Thoracic aorta (tissue), 2 donors: ENCODE data around the gene CAP2. TPM values are rescaled to one million over a fixed set of nuclear protein-coding genes. Genes with fewer than 3 reads are reported as not detected.
A peak's percentile ranks its signal among the peaks of the same experiment; 100 is the strongest.

Source experiments
- ATAC-seq: fragments of 150-250 bp; one replicate; pipeline ENCODE4 v1.8.0; 2017; ENCODE audit warnings: low read depth; ENCODE audit not compliant: insufficient number of reproducible peaks, low FRiP score
- DNase-seq: peaks from one replicate; pipeline ENCODE4 v3.0.0-alpha.2; 2020; ENCODE audit warnings: low spot score
- H3K27ac ChIP-seq, 2 donors: fragments of 200-600 bp; sonication (generic); 1 replicate in 1 of 2; 2 replicates in 1 of 2; pipeline ENCODE4 v1.5.1; 2016; ENCODE audit warnings: mild to moderate bottlenecking in 2 of 2, moderate library complexity in 2 of 2
- H3K27me3 ChIP-seq: fragments of 200-600 bp; sonication (generic); replicated peaks from 2 replicates; pipeline ENCODE4 v1.6.0; 2016; ENCODE audit warnings: mild to moderate bottlenecking; ENCODE audit not compliant: insufficient read depth
- H3K36me3 ChIP-seq: fragments of 200-600 bp; sonication (generic); one replicate; pipeline ENCODE4 v1.5.1; 2016
- H3K4me1 ChIP-seq, 2 donors: fragments of 200-600 bp; sonication (generic); 1 replicate in 1 of 2; 2 replicates in 1 of 2; pipeline versions ENCODE4 v1.5.1 to v1.6.0; 2016; ENCODE audit warnings: low read depth in 2 of 2, mild to moderate bottlenecking in 1 of 2; ENCODE audit not compliant: control insufficient read depth in 1 of 2
- H3K4me3 ChIP-seq: fragments of 200-600 bp; sonication (generic); 2 replicates; pipeline ENCODE4 v1.5.1; 2016; ENCODE audit warnings: mild to moderate bottlenecking
- H3K9me3 ChIP-seq: fragments of 200-600 bp; sonication (generic); 2 replicates; pipeline ENCODE4 v1.5.1; 2016
- CTCF ChIP-seq: fragments of 200-600 bp; sonication (generic); IDR thresholded peaks from one replicate; pipeline ENCODE4 v1.5.1; 2019; ENCODE audit warnings: antibody characterized with exemption
- total RNA-seq, 2 donors: library from RNA; depleted of rRNA; stranded (reverse); fragments of >200 nt; gene quantifications; one replicate each; pipeline versions ENCODE4 v1.1.0 to v1.2.3, GENCODE V29; 2016

CAP2 gene
- total RNA-seq = 10 to 100 TPM; 20.6 to 20.8 TPM

GRCh38 chr6:17392978-17393891 lies at the start of gene CAP2:
TSS of gene CAP2 (plus strand) at chr6:17393595. CDS start at chr6:17421556, 27,961 bp downstream.
- peak; percentile 23 for ATAC-seq

GRCh38 chr6:17347012-17347411 lies 46.4 kb upstream of the CAP2 start:
- Histone ChIP-seq H3K4me1 (no peaks in the 10 kb centered on the region), H3K4me3 (no peak overlapping the region), H3K27ac (no peak overlapping the region), H3K9me3 (no peaks in the 10 kb centered on the region), H3K36me3 (no peaks in the 10 kb centered on the region), H3K27me3 (no peaks in the 10 kb centered on the region)
- ATAC-seq = no peak
- no peak for DNase-seq
- no peak for TF ChIP-seq CTCF

More at GRCh38 chr6:17392978-17393891, at the start of gene CAP2:
- H3K27me3 ChIP-seq = no peaks in the 10 kb centered on the region
- H3K9me3 ChIP-seq = no peaks in the 10 kb centered on the region
- TF ChIP-seq CTCF = no peak
- H3K4me3 ChIP-seq = peak within 1 kb of the TSS; percentile 97
- peak; percentile 17 for DNase-seq
- H3K4me1 ChIP-seq = peaks cover 3 to 13% of the 10 kb centered on the region in 2 donors
- H3K36me3 ChIP-seq = no peaks in the 10 kb centered on the region
- peak within 1 kb of the TSS; percentile 75 to 77 for H3K27ac ChIP-seq

- TF ChIP-seq CTCF = no peak
- no peak overlapping the region for H3K27ac ChIP-seq
- H3K27me3 ChIP-seq = no peaks in the 10 kb centered on the region
- no peak overlapping the region for H3K4me3 ChIP-seq
- no peaks in the 10 kb centered on the region for H3K36me3 ChIP-seq
- DNase-seq (no peak), ATAC-seq (no peak)
- no peaks in the 10 kb centered on the region for H3K9me3 ChIP-seq
- no peaks in the 10 kb centered on the region for H3K4me1 ChIP-seq
Measured at GRCh38 chr6:17349427-17349826, 44.0 kb upstream of the CAP2 start.

- no peaks in the 10 kb centered on the region for H3K27me3 ChIP-seq
- no peak overlapping the region for H3K27ac ChIP-seq
- no peaks in the 10 kb centered on the region for H3K4me1 ChIP-seq
- ATAC-seq = no peak
- H3K9me3 ChIP-seq = no peaks in the 10 kb centered on the region
- H3K36me3 ChIP-seq = no peaks in the 10 kb centered on the region
- H3K4me3 ChIP-seq = no peak overlapping the region
- DNase-seq = no peak
- TF ChIP-seq CTCF = no peak
Measured at GRCh38 chr6:17352302-17352701, 41.1 kb upstream of the CAP2 start.

- Histone ChIP-seq H3K4me3 (no peak overlapping the region), H3K9me3 (no peaks in the 10 kb centered on the region), H3K4me1 (no peaks in the 10 kb centered on the region), H3K36me3 (no peaks in the 10 kb centered on the region), H3K27ac (no peak overlapping the region), H3K27me3 (no peaks in the 10 kb centered on the region)
- DNase-seq (no peak), ATAC-seq (no peak)
- TF ChIP-seq CTCF = no peak
Measured at GRCh38 chr6:17353440-17354175, 39.8 kb upstream of the CAP2 start.
